Adrenal gland (tissue), 12 donors: Measurements from ENCODE around the gene CLASP2. TPM values are rescaled to one million over a fixed set of nuclear protein-coding genes. Genes with fewer than 3 reads are reported as not detected.
A peak's percentile ranks its signal among the peaks of the same experiment; 100 is the strongest.

ENCODE experiments used
- DNase-seq, 7 donors: peaks; one replicate each; pipeline ENCODE4 v3.0.0-alpha.2; 2019 to 2020
- H3K27ac ChIP-seq, 5 donors: fragments of 200-600 bp; sonication (generic) in 4 of 5; 1 replicate in 3 of 5; 2 replicates in 2 of 5; pipeline versions ENCODE4 v1.5.1 to v1.8.0; 2016 to 2020; ENCODE audit warnings: mild to moderate bottlenecking in 1 of 5
- H3K27me3 ChIP-seq: fragments of 200-600 bp; 2 replicates; pipeline ENCODE4 v1.8.0; 2021
- H3K36me3 ChIP-seq, 2 donors: fragments of 200-600 bp; replicated peaks in 1 of 2; 1 replicate in 1 of 2; 2 replicates in 1 of 2; pipeline versions ENCODE4 v1.5.1 to v1.8.0; 2018 to 2022
- H3K4me1 ChIP-seq, 2 donors: fragments of 200-600 bp; replicated peaks in 1 of 2; 1 replicate in 1 of 2; 2 replicates in 1 of 2; pipeline versions ENCODE4 v1.5.1 to v1.8.0; 2018 to 2021
- H3K4me3 ChIP-seq, 4 donors: fragments of 200-600 bp; sonication (generic) in 3 of 4; one replicate each; pipeline ENCODE4 v1.5.1; 2016 to 2018
- H3K9me3 ChIP-seq, 3 donors: fragments of 200-600 bp; sonication (generic) in 1 of 3; replicated peaks in 1 of 3; 1 replicate in 2 of 3; 2 replicates in 1 of 3; pipeline versions ENCODE4 v1.5.1 to v1.8.0; 2016 to 2021
- CTCF ChIP-seq, 6 experiments: fragments of 450-650 bp in 4 of 6; fragments of 200-600 bp in 2 of 6; sonication (generic) in 1 of 6; IDR thresholded peaks; 1 replicate in 5 of 6; 2 replicates in 1 of 6; pipeline versions ENCODE4 v1.5.1 to v1.8.0; 2016 to 2021; ENCODE audit warnings: antibody characterized with exemption in 6 of 6, mild to moderate bottlenecking in 2 of 6, moderate library complexity in 1 of 6
- POLR2A ChIP-seq, 2 donors: fragments of 450-650 bp; IDR thresholded peaks; one replicate each; pipeline ENCODE4 v1.6.1; 2017; ENCODE audit warnings: antibody characterized with exemption in 2 of 2, mild to moderate bottlenecking in 2 of 2, moderate library complexity in 1 of 2
- WGBS, 4 donors: extraction: QIAGEN DNeasy Blood & Tissue Kit in 2 of 4; methylation state at CpG; one replicate each; pipeline versions ENCODE4 v1.1.5 to v1.1.7; 2013 to 2017; 5-methylcytosine and 5-hydroxymethylcytosine counted together
- intact Hi-C, 2 donors: fragments of 100-400 bp; cut with DNase I; formaldehyde crosslinking; loops; one replicate each; pipeline versions ENCODE4 v1.14.1 to v1.15.0; 2022 to 2023
- polyA plus RNA-seq, 3 donors: library from polyadenylated mRNA; stranded (reverse); fragments of 200-250 nt in 2 of 3; fragments of 350-450 nt in 1 of 3; fragmentation: Illumina TruSeq in 1 of 3; extraction: RNeasy Lipid Tissue Mini Kit (QIAGEN cat#74804) in 1 of 3; gene quantifications; one replicate each; pipeline ENCODE4 v1.2.3, GENCODE V29; 2013 to 2014
- total RNA-seq, 9 donors: library from RNA; depleted of rRNA in 4 of 9; stranded (reverse); fragments of >200 nt in 4 of 9; fragments of 120-200 nt in 1 of 9; fragmentation: NEBNext Ultra II Directional in 1 of 9; extraction: Animal tissue kit (Norgen Biotek cat#: 25700) in 1 of 9; gene quantifications; one replicate each; pipeline versions ENCODE4 v1.1.0 to v1.2.4, GENCODE V29; 2013 to 2023
- donor health status: healthy with polysubstance abuse.
- donor health status: Bipolar disorder and iron deficiency.
- donor health status: DM: yes; HTN: yes; CAD: no.
- donor health status: DM: no; HTN: no; CAD: no.
- donor health status: DM: no; HTN: no; CAD: no.
- donor health status: DM: yes; HTN: yes; CAD: no.

Gene CLASP2
- total and polyA plus RNA-seq, 12 donors: 17.0 to 85.4 (median 67.1) TPM

DNA sequence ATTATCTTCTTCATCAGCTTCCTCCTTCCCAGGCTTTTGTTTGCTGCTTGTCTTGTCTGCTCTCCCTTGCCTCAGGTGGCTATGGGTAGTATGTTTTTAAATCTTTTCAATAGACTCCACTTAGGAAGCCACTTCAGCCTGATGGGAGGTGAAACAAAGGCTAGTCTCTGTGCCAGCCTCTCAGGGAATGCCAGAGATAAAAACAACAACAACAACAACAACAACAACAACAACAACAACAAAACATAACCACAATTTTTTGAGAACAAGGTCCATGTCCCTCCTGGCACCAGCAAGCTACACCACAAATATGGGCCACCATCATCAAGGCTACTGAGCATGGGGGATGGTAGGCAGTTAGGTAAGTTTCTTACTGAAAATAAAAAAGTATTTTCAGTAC, 213.0 kb downstream of the CLASP2 start:
- no peak for DNase-seq
- intact Hi-C loops: no loop called here
- Histone ChIP-seq H3K4me3 (no peak overlapping the region), H3K36me3 (peaks cover 0 to 22% of the 10 kb centered on the region in 2 donors), H3K4me1 (no peaks in the 10 kb centered on the region), H3K27me3 (no peaks in the 10 kb centered on the region), H3K9me3 (no peaks in the 10 kb centered on the region), H3K27ac (no peak overlapping the region)
- TF ChIP-seq POLR2A (IDR thresholded peaks at IDR 0.05): no peak
- no peak for TF ChIP-seq CTCF (IDR thresholded peaks at IDR 0.05)

- Histone ChIP-seq H3K36me3 (peaks cover 0 to 10% of the 10 kb centered on the region in 2 donors), H3K9me3 (no peaks in the 10 kb centered on the region), H3K27me3 (no peaks in the 10 kb centered on the region), H3K4me1 (no peaks in the 10 kb centered on the region), H3K27ac (no peak overlapping the region), H3K4me3 (no peak overlapping the region)
- 66 to 92% (median 76%) methylated on average over 2 of the region's 2 CpGs for WGBS, 4 donors
- no peak for DNase-seq
- intact Hi-C loops: no loop called here
- TF ChIP-seq POLR2A (IDR thresholded peaks at IDR 0.05) (no peak), CTCF (IDR thresholded peaks at IDR 0.05) (no peak)
Measured at GRCh38 chr3:33496449-33496848, 221.6 kb downstream of the CLASP2 start.

DNA sequence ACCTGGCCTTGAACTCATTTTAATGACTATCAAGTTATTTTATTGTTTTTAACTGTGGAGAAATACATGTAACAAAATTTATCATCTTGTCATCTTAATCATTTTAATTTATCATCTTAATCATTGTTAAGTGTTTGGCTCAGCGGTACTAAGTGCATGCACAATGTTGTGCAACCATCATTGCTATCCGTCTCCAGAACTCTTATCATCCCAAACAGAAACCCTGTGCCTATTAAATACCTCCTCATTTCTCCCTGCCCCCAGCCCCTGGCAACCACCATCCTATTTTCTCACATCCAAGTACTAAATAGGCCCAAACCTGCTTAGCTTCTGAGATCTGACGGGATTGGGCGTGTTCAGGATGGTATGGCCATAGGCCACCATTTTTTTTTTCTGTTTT, 226.3 kb downstream of the CLASP2 start:
- TF ChIP-seq CTCF (IDR thresholded peaks at IDR 0.05) (no peak), POLR2A (IDR thresholded peaks at IDR 0.05) (no peak)
- no peak overlapping the region for H3K27ac ChIP-seq
- DNase-seq: peak in 1 of 7 donors; percentile 4
- H3K36me3 ChIP-seq: no peaks in the 10 kb centered on the region
- intact Hi-C loops: no loop called here
- no peak overlapping the region for H3K4me3 ChIP-seq
- no peaks in the 10 kb centered on the region for H3K27me3 ChIP-seq
- 63 to 78% (median 69%) methylated on average over 4 of the region's 4 CpGs for WGBS, 4 donors
- no peaks in the 10 kb centered on the region for H3K4me1 ChIP-seq
- no peaks in the 10 kb centered on the region for H3K9me3 ChIP-seq

DNA sequence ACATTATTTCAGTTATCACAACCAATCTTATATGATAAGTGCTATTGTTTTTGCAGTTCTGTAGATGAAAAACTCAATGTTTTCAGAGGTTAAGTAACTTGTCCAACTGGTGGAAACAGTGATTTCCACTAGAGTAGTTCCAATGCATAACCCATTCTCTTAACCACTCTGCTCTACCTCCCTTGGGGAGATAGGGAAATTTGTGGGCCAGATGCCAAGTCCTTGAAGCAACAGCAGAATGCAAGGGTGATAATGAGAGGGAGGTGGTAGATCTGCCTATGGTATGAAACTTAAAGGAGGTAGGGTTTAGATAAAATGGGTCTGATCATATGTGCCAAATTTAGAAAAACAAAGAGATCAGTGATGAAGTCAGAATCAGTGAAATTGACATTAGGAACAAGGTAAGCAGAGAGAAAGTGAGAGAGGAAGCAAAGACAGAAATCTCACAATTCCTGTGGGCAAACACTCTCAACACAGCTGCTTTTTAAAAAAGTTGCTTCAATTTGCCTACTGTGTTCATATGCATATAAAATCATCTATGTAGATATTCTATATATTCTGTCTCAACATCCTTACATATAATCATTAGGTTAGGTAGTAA, 227.3 kb downstream of the CLASP2 start:
- H3K27me3 ChIP-seq: no peaks in the 10 kb centered on the region
- H3K4me1 ChIP-seq: no peaks in the 10 kb centered on the region
- H3K9me3 ChIP-seq: no peaks in the 10 kb centered on the region
- no peak for DNase-seq
- no peak for TF ChIP-seq CTCF (IDR thresholded peaks at IDR 0.05)
- no peak for TF ChIP-seq POLR2A (IDR thresholded peaks at IDR 0.05)
- H3K4me3 ChIP-seq: no peak overlapping the region
- H3K27ac ChIP-seq: no peak overlapping the region
- intact Hi-C loops: no loop called here
- no peaks in the 10 kb centered on the region for H3K36me3 ChIP-seq
